Neural cell (in vitro differentiated cells): ENCODE results near the gene FAM118A.

ENCODE experiments used
- CTCF ChIP-seq: fragments of 450-650 bp; IDR thresholded peaks from 2 replicates; pipeline ENCODE4 v1.5.1; 2014; ENCODE audit warnings: antibody characterized with exemption, mild to moderate bottlenecking, moderate library complexity; ENCODE audit not compliant: poor library complexity, severe bottlenecking
- EZH2 ChIP-seq: fragments of 200-600, 300-800 bp; shearing (Covaris generic), sonication (generic); IDR thresholded peaks from 2 replicates; pipeline ENCODE4 v1.6.1; 2014; ENCODE audit warnings: antibody characterized with exemption, low read length, borderline replicate concordance, mild to moderate bottlenecking; ENCODE audit not compliant: insufficient read depth, poor library complexity, severe bottlenecking
- POLR2AphosphoS5 ChIP-seq: IDR thresholded peaks from 2 replicates; pipeline ENCODE4 v1.6.1; 2012
- REST ChIP-seq: IDR thresholded peaks from 2 replicates; pipeline ENCODE4 v1.6.1; 2012; ENCODE audit warnings: borderline replicate concordance
- SMC3 ChIP-seq: fragments of 450-650 bp; conservative IDR thresholded peaks from 2 replicates; pipeline ENCODE4 v1.6.1; 2014; ENCODE audit warnings: antibody characterized with exemption, mild to moderate bottlenecking, moderate library complexity; ENCODE audit not compliant: poor library complexity

- TF ChIP-seq CTCF: no peak
- no peak for TF ChIP-seq POLR2AphosphoS5
- no peak for TF ChIP-seq EZH2
- TF ChIP-seq REST: no peak
- TF ChIP-seq SMC3: no peak
Measured at GRCh38 chr22:45341498-45341897, 31.8 kb downstream of the FAM118A start.
